Osteoblast (primary cell): ENCODE measurements around the gene CNTN5. TPM values are rescaled to one million over a fixed set of nuclear protein-coding genes. Genes with fewer than 3 reads are reported as not detected.
"Not testable (repeated sequence)": the region's sequence is repeated elsewhere in the genome, so short reads cannot be mapped to it uniquely, and the experiment has no call there.

Experiments
- DNase-seq: peaks from one replicate; pipeline ENCODE4 v3.0.0; 2011; ENCODE audit warnings: low spot score, mixed read lengths; ENCODE audit not compliant: insufficient read length; ENCODE audit errors: missing footprints
- H2AFZ ChIP-seq: 2 replicates; pipeline ENCODE4 v1.6.0; 2011; ENCODE audit warnings: mild to moderate bottlenecking, low read length
- H3K27ac ChIP-seq: 2 replicates; pipeline ENCODE4 v1.5.1; 2011; ENCODE audit warnings: mild to moderate bottlenecking, low read depth, low read length, moderate library complexity
- H3K27me3 ChIP-seq: 2 replicates; pipeline ENCODE4 v1.6.0; 2012; ENCODE audit warnings: mild to moderate bottlenecking, control low read depth, inconsistent platforms, low read length, moderate library complexity; ENCODE audit not compliant: insufficient read depth
- H3K36me3 ChIP-seq: 2 replicates; pipeline ENCODE4 v1.5.1; 2011; ENCODE audit warnings: mild to moderate bottlenecking, low read length, control low read depth, moderate library complexity; ENCODE audit not compliant: insufficient read depth
- H3K4me1 ChIP-seq: 2 replicates; pipeline ENCODE4 v1.5.1; 2011; ENCODE audit warnings: mild to moderate bottlenecking, low read length, control low read depth, moderate library complexity; ENCODE audit not compliant: insufficient read depth
- H3K4me2 ChIP-seq: 2 replicates; pipeline ENCODE4 v1.6.0; 2011; ENCODE audit warnings: mild to moderate bottlenecking, low read length; ENCODE audit not compliant: insufficient read depth
- H3K4me3 ChIP-seq: fragments of 200-600 bp; sonication (generic); 3 replicates; pipeline ENCODE4 v1.5.1; 2012; ENCODE audit warnings: mild to moderate bottlenecking, low read length, inconsistent platforms; ENCODE audit not compliant: insufficient read depth
- H3K79me2 ChIP-seq: 2 replicates; pipeline ENCODE4 v1.6.0; 2012; ENCODE audit warnings: mild to moderate bottlenecking, low read length, control low read depth, inconsistent platforms; ENCODE audit not compliant: insufficient read depth
- H3K9me3 ChIP-seq: 2 replicates; pipeline ENCODE4 v1.5.1; 2011; ENCODE audit warnings: low read depth, low read length, control low read depth
- H4K20me1 ChIP-seq: 2 replicates; pipeline ENCODE4 v1.6.0; 2012; ENCODE audit warnings: mild to moderate bottlenecking, low read length, control low read depth; ENCODE audit not compliant: insufficient read depth
- total RNA-seq: library from RNA; depleted of rRNA; stranded (reverse); fragments of >200 nt; gene quantifications from 2 replicates; pipeline ENCODE4 v1.2.3, GENCODE V29; 2012
- TF ChIP-seq, protein P1 (sequence below): IDR thresholded peaks from 2 replicates; pipeline ENCODE4 v1.5.1; 2011; ENCODE audit warnings: mild to moderate bottlenecking, low read depth, low read length, moderate library complexity; ENCODE audit errors: extremely low read depth

CNTN5 gene
- total RNA-seq, 1 donor = not detected

GRCh38 chr11:99098258-99098657 lies 77.5 kb downstream of the CNTN5 start:
- Histone ChIP-seq H3K4me3 (no peak overlapping the region), H3K4me1 (no peaks in the 10 kb centered on the region), H3K27me3 (no peaks in the 10 kb centered on the region), H4K20me1 (no peaks in the 10 kb centered on the region), H2AFZ (no peak overlapping the region), H3K4me2 (no peak overlapping the region), H3K36me3 (no peaks in the 10 kb centered on the region), H3K79me2 (no peaks in the 10 kb centered on the region), H3K9me3 (no peaks in the 10 kb centered on the region), H3K27ac (no peak overlapping the region)
- TF ChIP-seq, protein P1, sequence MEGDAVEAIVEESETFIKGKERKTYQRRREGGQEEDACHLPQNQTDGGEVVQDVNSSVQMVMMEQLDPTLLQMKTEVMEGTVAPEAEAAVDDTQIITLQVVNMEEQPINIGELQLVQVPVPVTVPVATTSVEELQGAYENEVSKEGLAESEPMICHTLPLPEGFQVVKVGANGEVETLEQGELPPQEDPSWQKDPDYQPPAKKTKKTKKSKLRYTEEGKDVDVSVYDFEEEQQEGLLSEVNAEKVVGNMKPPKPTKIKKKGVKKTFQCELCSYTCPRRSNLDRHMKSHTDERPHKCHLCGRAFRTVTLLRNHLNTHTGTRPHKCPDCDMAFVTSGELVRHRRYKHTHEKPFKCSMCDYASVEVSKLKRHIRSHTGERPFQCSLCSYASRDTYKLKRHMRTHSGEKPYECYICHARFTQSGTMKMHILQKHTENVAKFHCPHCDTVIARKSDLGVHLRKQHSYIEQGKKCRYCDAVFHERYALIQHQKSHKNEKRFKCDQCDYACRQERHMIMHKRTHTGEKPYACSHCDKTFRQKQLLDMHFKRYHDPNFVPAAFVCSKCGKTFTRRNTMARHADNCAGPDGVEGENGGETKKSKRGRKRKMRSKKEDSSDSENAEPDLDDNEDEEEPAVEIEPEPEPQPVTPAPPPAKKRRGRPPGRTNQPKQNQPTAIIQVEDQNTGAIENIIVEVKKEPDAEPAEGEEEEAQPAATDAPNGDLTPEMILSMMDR = no peak
- DNase-seq = no peak

- Histone ChIP-seq H3K4me1 (no peaks in the 10 kb centered on the region), H4K20me1 (no peaks in the 10 kb centered on the region), H3K4me2 (no peak overlapping the region), H2AFZ (no peak overlapping the region), H3K4me3 (no peak overlapping the region), H3K27me3 (no peaks in the 10 kb centered on the region), H3K27ac (no peak overlapping the region), H3K79me2 (no peaks in the 10 kb centered on the region), H3K9me3 (no peaks in the 10 kb centered on the region), H3K36me3 (no peaks in the 10 kb centered on the region)
- no peak for DNase-seq
- TF ChIP-seq, protein P1 = no peak
These were observed 78.0 kb downstream of the CNTN5 start for GRCh38 chr11:99098751-99099150.

DNA sequence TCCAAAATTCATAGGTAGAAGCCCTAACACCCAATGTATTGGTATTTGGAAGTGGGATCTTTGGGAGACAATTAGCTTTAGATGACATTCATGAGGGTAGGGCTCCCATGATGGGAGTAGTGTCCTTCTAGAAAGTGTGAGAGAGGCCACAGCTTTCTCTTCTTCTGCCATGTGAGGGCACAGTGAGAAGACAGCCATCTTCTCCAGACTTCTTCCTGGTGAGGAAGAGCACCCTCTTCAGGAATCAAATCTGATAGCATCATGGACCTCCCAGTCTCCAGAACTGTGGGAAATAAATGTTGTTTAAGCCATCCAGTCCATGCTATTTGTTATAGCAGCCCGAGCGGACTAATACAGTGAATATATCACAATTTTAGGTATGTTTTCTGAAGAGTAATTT lies 96.9 kb downstream of the CNTN5 start:
- Histone ChIP-seq H2AFZ (no peak overlapping the region), H4K20me1 (no peaks in the 10 kb centered on the region), H3K4me3 (no peak overlapping the region), H3K4me2 (no peak overlapping the region), H3K9me3 (no peaks in the 10 kb centered on the region), H3K4me1 (no peaks in the 10 kb centered on the region), H3K36me3 (no peaks in the 10 kb centered on the region), H3K27me3 (no peaks in the 10 kb centered on the region), H3K79me2 (no peaks in the 10 kb centered on the region), H3K27ac (no peak overlapping the region)
- TF ChIP-seq, protein P1 = no peak
- no peak for DNase-seq

DNA sequence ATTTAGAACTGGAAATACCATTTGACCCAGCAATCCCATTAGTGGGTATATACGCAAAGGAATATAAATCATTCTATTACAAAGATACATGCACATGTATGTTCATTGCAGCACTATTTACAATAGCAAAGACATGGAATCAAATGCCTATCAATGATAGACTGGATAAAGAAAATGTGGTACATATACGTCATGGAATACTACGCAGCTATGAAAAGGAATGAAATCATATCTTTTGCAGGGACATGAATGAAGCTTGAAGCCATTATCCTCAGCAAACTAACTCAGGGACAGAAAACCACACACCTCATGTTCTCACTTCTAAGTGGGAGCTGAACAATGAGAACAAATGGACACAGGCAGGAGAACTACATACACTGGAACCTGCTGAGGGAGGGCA lies 113.1 kb downstream of the CNTN5 start:
- not testable (repeated sequence) for DNase-seq, H4K20me1 ChIP-seq, H3K4me3 ChIP-seq, H3K36me3 ChIP-seq, H2AFZ ChIP-seq, H3K9me3 ChIP-seq, H3K27me3 ChIP-seq, H3K4me1 ChIP-seq, H3K27ac ChIP-seq, H3K79me2 ChIP-seq, H3K4me2 ChIP-seq

- Histone ChIP-seq H3K27ac (no peak overlapping the region), H3K4me3 (no peak overlapping the region), H2AFZ (no peak overlapping the region), H3K36me3 (no peaks in the 10 kb centered on the region), H3K79me2 (no peaks in the 10 kb centered on the region), H4K20me1 (no peaks in the 10 kb centered on the region), H3K4me2 (no peak overlapping the region), H3K4me1 (no peaks in the 10 kb centered on the region), H3K27me3 (no peaks in the 10 kb centered on the region), H3K9me3 (no peaks in the 10 kb centered on the region)
- DNase-seq = no peak
- TF ChIP-seq, protein P1 = no peak
These were observed 114.8 kb downstream of the CNTN5 start for GRCh38 chr11:99135508-99135907.
